GM18505 (cell line): ENCODE data around the gene SYMPK.

Source experiments
- ATAC-seq: cut with Tn5 transposase; IDR thresholded peaks from one replicate; pipeline ENCODE4 v1.9.1; 2021; ENCODE audit not compliant: unreplicated experiment
- POLR2A ChIP-seq: IDR thresholded peaks from 4 replicates; pipeline ENCODE4 v1.6.1; 2011; ENCODE audit warnings: borderline replicate concordance; ENCODE audit not compliant: insufficient read depth, insufficient read length; ENCODE audit errors: extremely low read depth

The SYMPK gene

DNA sequence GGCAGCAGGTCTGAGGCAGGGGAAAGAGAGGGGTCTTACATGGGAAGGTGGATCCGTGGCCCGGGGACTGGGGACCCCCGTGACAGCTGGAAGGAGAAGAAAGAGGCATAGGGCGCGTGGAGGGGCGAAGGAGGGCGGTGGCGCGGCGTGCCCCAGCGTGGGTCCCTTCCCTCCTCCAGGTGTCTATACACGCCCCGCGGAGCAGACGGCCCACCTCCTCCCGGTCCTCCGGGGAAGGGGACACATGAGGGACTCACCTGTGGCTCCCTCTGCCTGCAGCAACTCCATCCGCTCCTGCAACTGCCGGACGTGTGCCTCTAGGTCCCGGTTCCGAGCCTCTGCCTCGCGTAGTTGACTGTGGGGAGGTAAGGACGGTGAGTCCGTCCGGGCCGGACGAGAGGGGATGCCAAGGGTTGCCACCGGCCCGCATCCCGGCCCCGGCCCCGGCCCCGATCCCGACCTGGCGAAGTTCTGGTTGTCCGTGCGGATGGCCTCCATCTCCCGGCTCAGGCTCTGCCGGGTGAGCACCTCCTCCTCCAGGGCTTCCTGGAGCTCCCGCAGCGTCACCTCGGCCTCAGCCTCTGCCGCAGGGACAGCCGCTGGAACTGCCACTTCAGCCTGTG is 91.5 kb downstream of the SYMPK start:
- ATAC-seq = no peak
- TF ChIP-seq POLR2A = peak; percentile 31

DNA sequence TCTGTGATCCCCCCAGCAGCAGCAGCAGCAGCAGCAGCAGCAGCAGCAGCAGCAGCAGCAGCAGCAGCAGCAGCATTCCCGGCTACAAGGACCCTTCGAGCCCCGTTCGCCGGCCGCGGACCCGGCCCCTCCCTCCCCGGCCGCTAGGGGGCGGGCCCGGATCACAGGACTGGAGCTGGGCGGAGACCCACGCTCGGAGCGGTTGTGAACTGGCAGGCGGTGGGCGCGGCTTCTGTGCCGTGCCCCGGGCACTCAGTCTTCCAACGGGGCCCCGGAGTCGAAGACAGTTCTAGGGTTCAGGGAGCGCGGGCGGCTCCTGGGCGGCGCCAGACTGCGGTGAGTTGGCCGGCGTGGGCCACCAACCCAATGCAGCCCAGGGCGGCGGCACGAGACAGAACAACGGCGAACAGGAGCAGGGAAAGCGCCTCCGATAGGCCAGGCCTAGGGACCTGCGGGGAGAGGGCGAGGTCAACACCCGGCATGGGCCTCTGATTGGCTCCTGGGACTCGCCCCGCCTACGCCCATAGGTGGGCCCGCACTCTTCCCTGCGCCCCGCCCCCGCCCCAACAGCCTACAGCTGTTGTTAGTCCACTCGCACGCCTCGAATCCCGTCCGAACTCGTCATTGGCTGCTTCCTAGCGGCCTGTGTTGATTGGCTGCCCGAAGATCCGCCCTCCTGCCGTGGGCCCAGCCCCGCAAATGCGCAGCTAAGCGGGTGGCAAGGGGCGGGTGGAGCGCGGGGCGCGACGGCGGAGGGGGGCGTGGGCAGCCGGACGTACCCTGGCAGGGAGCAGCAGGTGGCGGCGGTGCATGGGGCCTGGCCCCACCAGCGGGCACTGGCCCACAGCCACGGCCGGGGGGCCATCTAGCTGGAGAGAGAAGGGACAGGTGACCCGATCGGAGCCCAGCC is 92.5 kb downstream of the SYMPK start:
- peak; percentile 38 for TF ChIP-seq POLR2A
- ATAC-seq = peak; percentile 55

DNA sequence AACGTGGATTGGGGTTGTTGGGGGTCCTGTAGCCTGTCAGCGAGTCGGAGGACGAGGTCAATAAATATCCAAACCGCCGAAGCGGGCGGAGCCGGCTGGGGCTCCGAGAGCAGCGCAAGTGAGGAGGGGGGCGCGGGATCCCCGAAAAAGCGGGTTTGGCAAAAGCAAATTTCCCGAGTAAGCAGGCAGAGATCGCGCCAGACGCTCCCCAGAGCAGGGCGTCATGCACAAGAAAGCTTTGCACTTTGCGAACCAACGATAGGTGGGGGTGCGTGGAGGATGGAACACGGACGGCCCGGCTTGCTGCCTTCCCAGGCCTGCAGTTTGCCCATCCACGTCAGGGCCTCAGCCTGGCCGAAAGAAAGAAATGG is 93.1 kb downstream of the SYMPK start:
- no peak for ATAC-seq
- TF ChIP-seq POLR2A = no peak

DNA sequence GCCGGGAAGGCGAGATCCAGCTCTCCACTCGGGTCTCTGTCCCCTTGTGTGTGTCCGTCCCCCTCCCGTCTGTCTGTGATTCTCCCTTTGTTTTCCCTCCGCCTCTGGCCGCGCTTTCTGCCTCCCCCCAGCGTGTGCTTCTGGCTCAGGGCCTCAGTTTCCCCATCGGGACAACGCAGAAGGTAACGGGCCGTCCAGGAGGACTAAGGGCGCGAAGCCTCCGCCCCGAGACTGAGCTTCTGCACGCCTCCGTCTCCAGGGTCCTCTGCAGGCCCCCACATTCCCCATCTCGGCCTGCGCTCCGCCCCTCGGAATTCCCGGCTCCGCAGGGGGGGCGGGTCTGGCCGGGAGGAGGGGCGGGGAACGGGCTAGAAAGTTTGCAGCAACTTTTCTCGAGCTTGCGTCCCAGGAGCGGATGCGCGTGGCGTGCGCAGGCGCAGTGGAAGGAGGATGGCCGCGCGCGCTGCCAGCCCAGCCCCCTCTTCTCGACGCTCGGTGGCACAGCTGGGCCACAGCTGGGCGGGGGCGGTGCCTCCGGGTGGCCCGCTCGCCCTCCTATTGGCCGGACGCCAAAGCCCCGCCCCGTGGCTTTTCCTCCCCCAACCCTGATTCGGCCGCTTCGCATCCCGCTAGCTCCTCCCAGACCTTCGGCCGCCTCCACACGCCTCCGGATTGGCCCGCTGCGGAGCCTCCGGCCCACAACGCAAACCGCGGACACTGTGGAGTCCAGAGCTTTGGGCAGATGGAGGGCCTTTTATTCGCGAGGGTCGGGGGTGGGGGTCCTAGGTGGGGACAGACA is 93.8 kb downstream of the SYMPK start, which contains the start of gene SIX5:
TSS of gene SIX5 (minus strand) at position 269 of the 799 bp plus-strand sequence. CDS start 408 bp downstream, outside the sequence.
- peak; percentile 58 for TF ChIP-seq POLR2A

DNA sequence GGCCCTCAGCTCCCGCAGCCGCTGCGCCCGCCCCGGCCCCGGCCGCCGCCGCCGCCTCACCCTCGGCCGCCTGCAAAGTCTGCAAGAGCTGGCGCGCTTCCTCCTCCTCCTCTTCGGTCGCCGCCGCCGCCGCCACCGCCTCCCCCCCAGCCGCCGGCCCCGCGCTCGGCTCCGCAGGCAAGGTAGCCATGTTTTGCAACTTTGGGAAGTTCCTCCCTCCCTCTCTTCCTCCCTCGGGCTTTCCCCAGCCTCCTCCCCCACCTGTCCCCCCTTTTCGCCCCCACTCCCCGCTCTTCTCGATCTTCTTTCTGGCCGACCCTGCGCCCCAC is 94.3 kb downstream of the SYMPK start:
- no peak for TF ChIP-seq POLR2A
- no peak for ATAC-seq

More for the DNA sequence above, 93.8 kb downstream of the SYMPK start, which contains the start of gene SIX5:
- ATAC-seq = peak; percentile 58

DNA sequence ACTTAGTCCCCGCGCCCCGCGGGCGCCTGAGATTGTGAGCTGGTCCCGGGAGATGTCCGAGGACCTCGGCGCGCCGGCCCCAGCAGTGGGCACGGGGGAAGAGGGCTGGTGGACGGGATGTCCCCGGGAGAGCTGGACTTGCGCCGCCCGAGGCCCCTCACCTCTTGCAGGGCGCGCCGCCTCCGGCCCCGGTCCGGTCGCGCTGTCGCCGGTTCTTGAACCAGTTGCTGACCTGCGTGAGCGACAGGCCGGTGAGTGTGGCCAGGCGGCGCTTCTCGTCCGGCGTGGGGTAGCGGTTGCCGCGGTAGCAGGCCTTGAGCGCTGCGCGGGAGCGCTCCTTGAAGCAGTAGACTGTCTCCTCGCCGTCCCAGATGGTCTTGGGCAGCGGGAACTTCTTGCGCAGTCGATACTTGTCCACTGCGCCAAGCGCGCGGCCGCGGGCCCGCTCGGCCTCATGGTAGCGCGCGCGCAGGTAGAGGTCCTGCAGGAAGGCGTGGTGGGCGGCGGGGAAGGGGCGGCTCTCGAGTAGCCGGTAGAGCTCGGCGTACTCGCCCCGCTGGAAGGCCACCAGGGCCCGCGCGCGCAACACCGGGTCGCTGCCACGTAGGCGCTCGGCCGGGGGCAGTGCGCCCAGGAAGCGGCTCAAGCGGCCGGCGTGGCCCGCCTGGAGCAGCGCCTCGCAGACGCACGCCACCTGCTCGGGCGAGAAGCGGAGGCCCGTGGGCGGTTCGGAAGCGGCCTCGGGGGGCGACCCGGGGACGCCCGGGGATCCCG is 94.9 kb downstream of the SYMPK start:
- TF ChIP-seq POLR2A = peak; percentile 48
- no peak for ATAC-seq

DNA sequence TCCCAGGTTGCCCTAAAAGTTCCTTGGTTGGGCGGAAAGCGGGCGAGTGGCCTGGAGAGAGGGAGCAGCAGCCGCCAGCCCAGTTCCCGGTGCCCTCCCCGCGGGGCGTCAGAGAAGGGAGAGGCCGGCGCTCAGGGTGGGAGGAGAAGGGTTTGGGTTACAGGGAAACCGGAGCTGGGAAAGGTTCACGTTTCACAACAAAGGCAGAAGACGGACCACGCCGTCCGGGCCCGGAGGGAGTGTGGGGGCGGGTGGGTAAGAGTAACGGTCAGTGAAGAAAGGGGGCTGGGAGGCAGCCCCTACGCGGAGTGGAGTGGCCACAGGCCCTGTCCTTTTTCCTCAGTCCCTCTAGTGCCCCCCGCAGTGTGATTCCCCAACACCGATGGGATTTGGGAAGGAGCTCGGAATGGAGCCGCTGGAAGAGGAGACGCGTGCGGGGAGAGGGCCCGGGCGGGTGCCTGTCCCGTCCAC is 95.5 kb downstream of the SYMPK start:
- no peak for TF ChIP-seq POLR2A
- no peak for ATAC-seq

DNA sequence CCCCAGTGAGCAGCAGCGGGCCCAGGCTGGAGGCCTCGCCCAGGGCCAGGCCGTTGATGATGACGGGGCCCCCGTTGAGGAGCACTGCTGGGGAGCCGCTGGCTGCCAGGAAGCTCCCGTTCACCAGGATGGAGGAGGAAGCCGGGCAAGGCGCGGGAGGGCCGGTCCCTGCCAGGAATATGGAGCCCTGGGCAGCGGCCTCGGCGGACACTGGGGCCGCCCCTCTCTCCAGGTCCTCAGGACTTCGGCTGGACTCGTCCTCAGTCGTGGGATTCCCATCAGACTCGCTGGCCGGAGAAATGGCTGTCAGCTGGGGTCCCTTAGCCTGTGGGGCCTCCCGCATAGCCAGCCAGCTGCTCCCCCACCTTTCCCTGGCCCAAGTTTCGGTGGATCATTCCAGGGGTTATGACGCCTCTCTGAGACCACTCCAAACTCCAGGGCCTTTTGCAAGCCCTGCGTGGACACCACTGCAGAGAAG is 96.0 kb downstream of the SYMPK start:
- no peak for TF ChIP-seq POLR2A
- ATAC-seq = no peak

DNA sequence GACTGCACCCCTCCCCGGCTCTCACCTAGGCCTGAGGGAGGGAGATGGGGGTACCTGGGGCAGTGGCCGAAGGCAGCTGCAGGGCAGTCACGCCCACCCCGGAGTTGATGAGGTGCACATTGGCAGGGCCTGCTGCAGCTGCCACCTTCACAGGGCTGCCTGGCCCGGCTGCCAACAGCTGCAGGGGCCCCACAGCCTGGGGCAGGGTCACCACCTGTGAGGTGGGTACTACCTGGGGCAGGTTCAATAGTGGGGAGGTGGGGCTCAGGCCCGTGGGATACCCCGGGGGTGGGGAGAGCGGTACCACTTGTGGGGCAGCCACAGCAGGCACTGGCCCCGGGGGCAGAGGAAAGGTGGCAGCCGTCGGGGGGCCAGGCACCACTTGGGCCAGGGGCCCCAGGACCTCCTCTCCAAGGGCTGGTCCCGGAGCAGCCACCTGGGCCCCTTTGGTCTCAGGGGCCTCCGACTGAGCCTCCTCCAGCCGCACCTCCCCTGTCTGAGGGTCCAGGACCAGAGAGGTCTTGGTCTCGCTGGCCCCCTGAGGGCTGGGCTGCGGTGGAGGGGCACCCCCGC is 96.6 kb downstream of the SYMPK start:
- no peak for ATAC-seq
- no peak for TF ChIP-seq POLR2A

DNA sequence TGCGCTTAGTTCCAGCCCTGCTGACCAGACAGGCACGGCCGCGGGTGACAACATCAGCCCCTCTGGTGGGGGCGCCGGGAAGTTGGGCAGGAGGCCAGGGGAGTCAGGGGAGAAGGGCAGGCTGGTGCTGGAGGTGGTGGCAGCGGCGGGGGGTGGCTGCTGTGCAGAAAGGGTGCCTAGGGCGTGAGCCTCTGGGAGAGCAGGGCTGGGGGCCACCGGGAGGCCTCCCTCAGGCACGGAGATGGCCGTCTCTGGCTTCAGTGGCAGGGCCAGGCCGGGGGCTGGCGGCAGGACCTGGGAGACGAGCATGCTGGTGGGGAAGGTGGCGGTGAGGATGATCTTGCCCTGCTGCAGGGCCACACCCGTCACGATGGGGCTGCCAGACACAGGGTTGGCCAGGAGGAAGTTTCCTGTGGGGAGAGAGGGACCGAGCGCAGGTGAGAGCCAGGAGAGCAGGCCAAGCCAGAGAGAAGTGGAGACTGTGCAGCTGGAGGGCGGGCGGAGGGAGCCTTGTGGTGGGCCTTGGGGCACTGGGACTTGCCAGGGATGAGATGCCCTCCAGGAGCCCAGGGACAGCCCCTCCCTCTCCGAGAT is 97.1 kb downstream of the SYMPK start:
- TF ChIP-seq POLR2A = no peak
- ATAC-seq = no peak
